Omental fat pad (tissue), 4 donors: ENCODE data around the gene CDYL. TPM values are rescaled to one million over a fixed set of nuclear protein-coding genes. Genes with fewer than 3 reads are reported as not detected.

Experiments used
- ATAC-seq: fragments of 150-250 bp; one replicate; pipeline ENCODE4 v1.9.1; 2016; ENCODE audit warnings: mild to moderate bottlenecking, moderate library complexity; ENCODE audit not compliant: low FRiP score
- DNase-seq: peaks from one replicate; pipeline ENCODE4 v3.0.0-alpha.2; 2019; ENCODE audit warnings: low spot score
- total RNA-seq, 4 donors: library from RNA; depleted of rRNA; stranded (reverse); fragments of >200 nt; gene quantifications; one replicate each; pipeline ENCODE4 v1.1.0, GENCODE V29; 2016
- TF ChIP-seq, protein P1 (sequence below), 3 donors: fragments of 450-650 bp; IDR thresholded peaks; one replicate each; pipeline ENCODE4 v1.5.1; 2016 to 2017; ENCODE audit warnings: antibody characterized with exemption in 3 of 3, mild to moderate bottlenecking in 3 of 3, moderate library complexity in 2 of 3

The CDYL gene
- total RNA-seq, 4 donors from 2014 or later: 32.2 to 34.5 (median 33.0) TPM

GRCh38 chr6:4909063-4909706 is 133.0 kb downstream of the CDYL start:
- ATAC-seq: no peak
- TF ChIP-seq, protein P1, sequence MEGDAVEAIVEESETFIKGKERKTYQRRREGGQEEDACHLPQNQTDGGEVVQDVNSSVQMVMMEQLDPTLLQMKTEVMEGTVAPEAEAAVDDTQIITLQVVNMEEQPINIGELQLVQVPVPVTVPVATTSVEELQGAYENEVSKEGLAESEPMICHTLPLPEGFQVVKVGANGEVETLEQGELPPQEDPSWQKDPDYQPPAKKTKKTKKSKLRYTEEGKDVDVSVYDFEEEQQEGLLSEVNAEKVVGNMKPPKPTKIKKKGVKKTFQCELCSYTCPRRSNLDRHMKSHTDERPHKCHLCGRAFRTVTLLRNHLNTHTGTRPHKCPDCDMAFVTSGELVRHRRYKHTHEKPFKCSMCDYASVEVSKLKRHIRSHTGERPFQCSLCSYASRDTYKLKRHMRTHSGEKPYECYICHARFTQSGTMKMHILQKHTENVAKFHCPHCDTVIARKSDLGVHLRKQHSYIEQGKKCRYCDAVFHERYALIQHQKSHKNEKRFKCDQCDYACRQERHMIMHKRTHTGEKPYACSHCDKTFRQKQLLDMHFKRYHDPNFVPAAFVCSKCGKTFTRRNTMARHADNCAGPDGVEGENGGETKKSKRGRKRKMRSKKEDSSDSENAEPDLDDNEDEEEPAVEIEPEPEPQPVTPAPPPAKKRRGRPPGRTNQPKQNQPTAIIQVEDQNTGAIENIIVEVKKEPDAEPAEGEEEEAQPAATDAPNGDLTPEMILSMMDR (IDR thresholded peaks at IDR 0.05): no peak
- DNase-seq: no peak

DNA sequence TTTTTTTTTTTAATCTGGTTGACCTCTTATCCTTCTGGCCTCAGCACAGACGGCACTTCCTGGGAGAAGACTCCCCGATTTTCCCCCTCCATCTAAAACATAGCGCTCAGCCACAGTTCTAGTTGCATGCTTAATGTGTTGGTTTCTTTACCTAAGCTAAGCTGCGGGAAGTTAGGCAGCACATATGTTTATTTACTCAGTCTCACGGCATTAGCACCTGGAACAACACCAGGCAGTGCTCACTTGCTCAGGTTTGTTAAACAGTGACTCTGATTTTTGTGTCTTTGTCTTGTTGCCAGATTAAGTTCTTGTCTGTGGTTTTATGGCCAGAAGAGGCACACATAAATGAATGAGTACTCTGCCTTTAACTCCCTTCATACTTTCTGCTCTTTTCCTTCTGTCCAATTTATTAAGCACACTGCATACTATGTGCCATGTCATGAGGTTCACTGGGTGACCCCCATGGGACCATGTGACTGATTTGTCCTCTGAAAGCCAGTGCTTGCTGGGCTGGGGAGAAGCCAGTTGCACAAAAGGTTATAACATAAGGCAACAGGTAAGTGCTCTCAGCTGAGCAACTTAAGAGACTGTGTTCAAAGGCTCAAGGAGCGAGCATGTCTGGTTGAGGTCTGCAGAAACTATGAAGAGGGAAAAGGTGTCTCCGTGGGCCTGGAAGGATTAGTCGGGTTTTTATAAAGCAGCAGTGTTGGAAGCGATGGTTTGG is 134.0 kb downstream of the CDYL start:
- DNase-seq: no peak
- TF ChIP-seq, protein P1 (IDR thresholded peaks at IDR 0.05): no peak
- no peak for ATAC-seq

DNA sequence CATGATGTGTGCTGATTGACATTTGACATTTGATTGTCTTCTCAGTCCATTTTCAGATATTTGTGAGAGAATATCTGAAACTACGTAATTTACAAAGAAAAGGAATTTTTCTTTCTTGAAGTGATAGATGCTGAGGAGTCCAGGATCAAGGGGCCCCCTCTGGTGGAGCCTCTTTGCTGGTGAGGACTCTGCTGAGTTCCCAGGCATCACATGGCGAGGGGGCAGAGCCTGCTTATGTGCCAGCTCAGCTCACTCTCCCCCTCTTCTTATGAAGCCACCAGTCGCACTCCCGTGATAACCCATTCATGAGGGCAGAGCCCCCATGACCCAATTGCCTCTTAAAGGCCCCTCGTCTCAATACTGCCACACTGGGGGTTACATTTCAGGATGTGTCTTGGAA is 136.4 kb downstream of the CDYL start:
- TF ChIP-seq, protein P1 (IDR thresholded peaks at IDR 0.05): no peak
- ATAC-seq (no peak), DNase-seq (no peak)

DNA sequence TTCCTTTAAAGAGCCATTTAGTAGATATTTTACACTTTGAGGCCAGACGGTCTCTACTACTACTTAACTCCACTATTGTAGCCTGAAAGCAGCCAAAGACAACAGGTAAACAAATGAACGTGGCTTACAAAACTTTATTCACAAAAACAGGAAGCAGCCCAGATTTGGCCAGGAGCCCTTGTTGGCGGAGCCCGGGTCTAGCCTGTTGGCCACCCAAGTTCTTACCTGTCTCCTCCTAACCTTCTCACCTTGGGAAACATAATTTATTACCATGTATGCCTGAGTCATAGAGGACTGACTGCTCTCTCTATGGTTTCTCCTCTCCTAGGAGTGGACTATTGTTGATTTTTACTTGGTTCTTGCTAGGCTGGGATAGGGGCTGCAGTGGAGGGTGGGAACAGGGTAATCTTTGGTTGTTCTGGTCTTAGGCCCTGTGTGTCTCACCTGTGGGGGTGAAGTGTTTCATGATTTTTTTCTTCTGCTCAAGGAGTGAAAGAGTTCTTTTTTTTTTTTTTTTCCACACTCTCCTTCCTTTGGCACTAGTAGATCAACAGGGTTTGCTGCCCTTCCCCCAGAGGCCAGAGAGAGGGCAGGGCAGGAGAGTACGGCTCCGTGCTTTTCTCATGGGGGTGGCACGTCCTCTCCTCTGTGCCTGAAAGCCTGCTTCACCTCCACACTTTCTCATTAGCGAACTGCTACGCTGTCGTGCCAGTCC is 137.7 kb downstream of the CDYL start:
- DNase-seq: no peak
- ATAC-seq: no peak
- TF ChIP-seq, protein P1 (IDR thresholded peaks at IDR 0.05): no peak

DNA sequence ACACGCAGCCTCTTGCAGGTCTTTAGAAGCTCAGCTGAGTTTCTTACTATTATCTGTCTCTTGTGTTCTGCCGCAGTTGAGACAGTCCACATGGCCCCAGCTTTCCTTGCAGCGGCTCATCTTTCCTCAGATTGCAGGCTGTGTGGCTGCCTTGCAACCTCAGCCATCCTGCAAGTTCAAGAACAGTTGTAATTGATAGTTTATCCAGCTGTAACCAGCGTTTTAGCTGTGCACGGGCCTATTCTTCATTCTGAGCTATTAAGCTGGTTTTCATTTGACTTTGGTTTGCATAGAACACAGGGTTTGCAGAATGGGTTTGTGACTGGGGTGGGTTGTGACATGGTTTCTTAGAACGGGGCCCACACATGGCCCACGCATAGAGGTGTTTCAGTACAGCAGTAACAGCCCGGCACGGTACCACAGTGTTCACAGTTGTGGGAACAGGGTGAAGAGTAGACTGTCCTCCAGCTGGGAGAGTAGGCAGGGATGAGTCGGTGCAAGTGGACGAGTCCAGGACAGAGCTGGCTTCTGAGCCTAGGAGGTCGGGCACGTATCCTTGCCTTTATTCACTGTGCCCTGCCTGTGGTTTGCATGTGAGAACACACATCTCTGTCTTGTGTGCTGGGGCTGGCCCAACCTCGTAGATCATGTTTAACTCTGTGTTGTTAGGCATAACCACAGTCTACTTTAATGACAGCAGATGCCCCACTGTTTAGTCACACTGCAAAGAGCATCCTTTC is 138.4 kb downstream of the CDYL start:
- ATAC-seq (no peak), DNase-seq (no peak)
- TF ChIP-seq, protein P1 (IDR thresholded peaks at IDR 0.05): no peak

DNA sequence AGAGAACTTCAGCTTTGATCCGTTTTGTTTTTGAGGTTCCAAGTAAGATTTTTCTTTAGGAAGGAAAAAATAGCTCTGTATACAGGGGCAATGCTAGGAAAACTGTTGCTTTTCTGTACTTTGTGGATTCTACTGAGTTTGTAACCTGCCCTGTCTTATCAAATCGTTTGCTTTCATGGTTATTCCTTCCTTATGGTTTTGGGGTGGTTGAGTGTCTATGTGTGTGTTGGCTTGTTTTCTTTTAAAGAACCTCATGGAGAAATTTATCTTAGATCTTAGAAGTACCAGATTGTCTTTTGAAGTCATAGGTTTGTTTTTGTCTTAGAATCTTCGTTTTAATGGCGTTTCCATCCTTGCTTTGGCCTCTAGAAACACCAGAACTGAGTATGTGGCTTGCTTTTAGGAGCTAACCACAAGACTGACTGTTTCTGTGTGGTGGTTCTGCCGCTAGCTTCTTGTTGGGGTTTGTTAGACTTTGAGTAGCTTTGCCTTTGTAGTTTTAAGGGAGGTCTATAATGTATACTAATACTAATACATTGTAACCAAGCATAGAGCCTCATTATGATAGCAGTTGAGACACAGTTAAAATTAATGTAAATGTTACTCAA is 140.9 kb downstream of the CDYL start:
- TF ChIP-seq, protein P1 (IDR thresholded peaks at IDR 0.05): no peak
- no peak for ATAC-seq

More for the DNA sequence above, 140.9 kb downstream of the CDYL start:
- DNase-seq: no peak
